ENCODE measurements around the gene ARPP21.

The ARPP21 gene

DNA sequence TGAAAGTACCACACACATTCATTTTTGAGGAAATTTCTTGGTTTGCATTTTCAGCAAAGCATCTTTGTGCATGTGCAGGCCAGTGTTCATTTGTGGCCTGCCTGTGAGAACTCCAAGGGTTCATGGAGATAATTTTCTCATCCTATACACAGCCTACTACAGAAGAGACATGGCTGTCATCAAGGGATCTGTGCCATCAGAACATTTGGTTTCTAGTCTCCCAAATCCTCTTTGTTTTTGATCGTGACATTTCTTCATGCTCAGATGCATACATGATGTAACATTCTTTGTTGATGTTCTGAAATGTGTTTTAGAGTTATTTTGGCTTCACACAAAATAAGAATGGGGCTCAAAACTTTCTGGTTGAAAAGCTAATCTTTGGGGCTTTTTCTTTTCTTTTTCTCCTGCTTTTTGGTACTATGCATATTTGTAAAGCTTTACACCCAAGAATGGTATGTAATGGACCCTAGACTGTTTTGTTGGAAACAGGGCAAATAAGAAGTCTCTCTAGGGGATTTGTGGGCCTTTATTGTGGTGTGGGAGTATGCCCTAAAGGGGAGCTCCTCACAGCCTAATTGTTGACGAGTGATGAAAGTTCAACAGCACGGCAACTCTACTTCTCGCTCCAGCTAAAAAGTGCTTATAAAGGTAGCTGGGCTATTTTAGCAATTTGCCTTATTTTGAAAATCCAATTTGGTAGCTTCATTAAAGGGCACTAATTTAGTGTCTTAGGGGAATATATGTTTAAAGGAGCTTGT lies 3.2 kb upstream of the ARPP21 start:
- no peak overlapping the region for H3K27ac ChIP-seq
- no peak for TF ChIP-seq ZFX (IDR thresholded peaks at IDR 0.05; ENCODE audit: borderline replicate concordance)
- TF ChIP-seq, protein P1, sequence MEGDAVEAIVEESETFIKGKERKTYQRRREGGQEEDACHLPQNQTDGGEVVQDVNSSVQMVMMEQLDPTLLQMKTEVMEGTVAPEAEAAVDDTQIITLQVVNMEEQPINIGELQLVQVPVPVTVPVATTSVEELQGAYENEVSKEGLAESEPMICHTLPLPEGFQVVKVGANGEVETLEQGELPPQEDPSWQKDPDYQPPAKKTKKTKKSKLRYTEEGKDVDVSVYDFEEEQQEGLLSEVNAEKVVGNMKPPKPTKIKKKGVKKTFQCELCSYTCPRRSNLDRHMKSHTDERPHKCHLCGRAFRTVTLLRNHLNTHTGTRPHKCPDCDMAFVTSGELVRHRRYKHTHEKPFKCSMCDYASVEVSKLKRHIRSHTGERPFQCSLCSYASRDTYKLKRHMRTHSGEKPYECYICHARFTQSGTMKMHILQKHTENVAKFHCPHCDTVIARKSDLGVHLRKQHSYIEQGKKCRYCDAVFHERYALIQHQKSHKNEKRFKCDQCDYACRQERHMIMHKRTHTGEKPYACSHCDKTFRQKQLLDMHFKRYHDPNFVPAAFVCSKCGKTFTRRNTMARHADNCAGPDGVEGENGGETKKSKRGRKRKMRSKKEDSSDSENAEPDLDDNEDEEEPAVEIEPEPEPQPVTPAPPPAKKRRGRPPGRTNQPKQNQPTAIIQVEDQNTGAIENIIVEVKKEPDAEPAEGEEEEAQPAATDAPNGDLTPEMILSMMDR (IDR thresholded peaks at IDR 0.05): no peak

DNA sequence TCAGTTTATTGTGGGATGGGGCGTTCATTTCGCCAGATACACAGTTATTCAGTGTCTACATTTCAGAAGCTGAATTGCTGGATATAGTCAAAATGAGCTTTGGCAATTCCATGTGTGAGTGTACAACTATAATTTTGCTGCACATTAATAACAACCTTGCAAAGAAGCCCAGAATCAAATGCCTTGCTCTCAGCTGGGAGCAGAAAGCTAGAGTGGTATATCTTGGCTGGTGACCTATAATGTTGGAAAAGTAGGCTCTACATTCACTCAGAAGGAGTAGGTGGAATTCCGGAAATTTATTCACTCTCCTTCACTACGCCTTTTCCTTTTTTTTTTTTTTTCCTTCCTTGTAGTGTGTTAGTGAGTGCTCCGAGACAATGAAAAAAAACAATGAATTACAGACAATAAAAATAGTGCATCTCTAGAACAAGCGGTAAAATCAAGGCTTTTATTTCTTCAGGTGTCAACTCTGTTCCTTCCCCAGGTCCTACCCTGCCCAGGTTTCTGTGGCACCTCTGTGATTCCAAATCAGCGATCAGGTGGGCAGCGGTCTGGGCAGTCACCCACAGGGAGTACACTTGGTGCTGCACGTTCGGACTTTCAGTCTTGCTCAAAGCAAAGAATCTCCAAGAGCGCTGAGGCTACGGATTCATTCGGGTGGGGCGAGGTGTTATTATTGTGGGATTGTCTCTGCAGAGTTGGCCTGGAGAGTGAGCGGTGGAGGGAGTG lies 910 bp upstream of the ARPP21 start:
- TF ChIP-seq, protein P1 (IDR thresholded peaks at IDR 0.05): no peak
- TF ChIP-seq ZFX (IDR thresholded peaks at IDR 0.05; ENCODE audit: borderline replicate concordance): no peak

GRCh38 chr3:35638980-35639253 lies 408 bp upstream of the ARPP21 start:
- no peak overlapping the region for H3K27ac ChIP-seq
- TF ChIP-seq, protein P1 (IDR thresholded peaks at IDR 0.05): no peak
- no peak for TF ChIP-seq ZFX (IDR thresholded peaks at IDR 0.05; ENCODE audit: borderline replicate concordance)

More for the DNA sequence above, 910 bp upstream of the ARPP21 start:
- no peak overlapping the region for H3K27ac ChIP-seq

DNA sequence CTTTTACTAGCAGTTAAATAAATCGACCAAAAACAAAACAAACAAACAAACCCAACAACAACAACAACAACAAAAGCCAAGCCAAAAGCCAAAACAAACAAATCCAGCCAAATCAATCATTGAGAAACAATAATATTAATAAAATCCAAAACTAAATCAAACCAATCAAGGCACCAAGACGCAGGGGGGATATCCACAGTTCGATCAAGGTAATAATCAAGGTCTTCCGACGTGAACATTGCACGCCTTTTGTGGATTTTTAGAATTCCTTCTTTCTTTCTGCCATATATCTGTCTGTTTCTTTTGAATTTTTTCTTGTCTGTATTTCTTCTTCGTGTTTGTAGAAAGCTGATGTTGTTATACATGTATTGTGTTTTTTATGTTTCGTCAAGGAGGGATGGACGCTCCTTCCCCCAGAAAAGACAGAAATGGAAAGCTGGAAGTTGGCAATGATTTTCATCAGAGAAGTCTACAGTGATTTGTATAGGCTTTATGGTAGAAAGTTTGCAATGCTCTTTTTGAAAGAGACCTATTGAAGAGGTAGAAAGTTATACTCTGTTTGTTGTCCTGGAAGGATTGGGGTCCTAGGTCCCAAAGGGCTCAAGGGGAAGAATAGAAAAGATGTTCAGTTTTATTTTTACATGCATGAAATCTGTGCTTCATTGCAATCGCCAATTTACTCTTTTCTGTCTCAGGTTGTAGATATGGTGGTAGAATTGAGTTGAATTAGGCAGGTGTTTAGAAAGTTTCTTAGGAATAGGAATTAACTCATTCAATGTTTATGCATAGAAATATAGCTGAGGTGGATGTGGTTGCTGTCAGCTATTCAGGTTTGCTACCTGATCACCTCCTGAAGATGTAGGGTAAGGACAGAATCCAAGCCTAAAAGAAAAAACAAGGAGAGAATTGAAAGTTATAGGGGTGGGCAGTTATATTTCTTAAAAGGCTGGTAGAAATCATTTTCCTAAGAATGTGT lies 1.2 kb downstream of the ARPP21 start:
- TF ChIP-seq ZFX (IDR thresholded peaks at IDR 0.05; ENCODE audit: borderline replicate concordance): no peak
- TF ChIP-seq, protein P1 (IDR thresholded peaks at IDR 0.05): no peak
- H3K27ac ChIP-seq: no peak overlapping the region

DNA sequence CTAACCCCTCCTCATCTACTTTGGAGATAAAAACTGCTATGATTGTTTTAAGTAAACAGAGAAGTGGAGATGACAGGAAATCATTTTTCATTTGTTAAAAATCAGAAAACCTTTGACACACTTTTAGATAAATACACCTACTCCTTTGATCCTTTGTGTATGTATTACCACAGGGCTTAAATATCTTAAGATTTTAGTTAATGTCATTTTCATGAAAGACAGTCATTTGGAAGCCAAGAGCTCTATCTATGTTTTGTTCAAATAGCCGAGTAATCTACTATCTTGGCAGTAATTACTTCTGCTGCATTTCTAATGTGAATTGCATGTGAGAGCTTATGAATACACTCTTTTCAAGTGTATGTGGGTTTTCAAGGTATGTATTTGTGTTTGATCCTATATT lies 2.0 kb downstream of the ARPP21 start:
- no peak overlapping the region for H3K27ac ChIP-seq
- no peak for TF ChIP-seq ZFX (IDR thresholded peaks at IDR 0.05; ENCODE audit: borderline replicate concordance)
- TF ChIP-seq, protein P1 (IDR thresholded peaks at IDR 0.05): no peak

GRCh38 chr3:35641920-35642527 lies 2.7 kb downstream of the ARPP21 start:
- H3K27ac ChIP-seq: no peak overlapping the region
- no peak for TF ChIP-seq ZFX (IDR thresholded peaks at IDR 0.05; ENCODE audit: borderline replicate concordance)
- TF ChIP-seq, protein P1 (IDR thresholded peaks at IDR 0.05): no peak
